ENCODE data around the gene PVR. TPM values are rescaled to one million over a fixed set of nuclear protein-coding genes. Genes with fewer than 3 reads are reported as not detected.

PVR gene
- polyA plus RNA-seq, 1 of the 3 experiments (the other 2 are of a cell fraction): 90.8 TPM

DNA sequence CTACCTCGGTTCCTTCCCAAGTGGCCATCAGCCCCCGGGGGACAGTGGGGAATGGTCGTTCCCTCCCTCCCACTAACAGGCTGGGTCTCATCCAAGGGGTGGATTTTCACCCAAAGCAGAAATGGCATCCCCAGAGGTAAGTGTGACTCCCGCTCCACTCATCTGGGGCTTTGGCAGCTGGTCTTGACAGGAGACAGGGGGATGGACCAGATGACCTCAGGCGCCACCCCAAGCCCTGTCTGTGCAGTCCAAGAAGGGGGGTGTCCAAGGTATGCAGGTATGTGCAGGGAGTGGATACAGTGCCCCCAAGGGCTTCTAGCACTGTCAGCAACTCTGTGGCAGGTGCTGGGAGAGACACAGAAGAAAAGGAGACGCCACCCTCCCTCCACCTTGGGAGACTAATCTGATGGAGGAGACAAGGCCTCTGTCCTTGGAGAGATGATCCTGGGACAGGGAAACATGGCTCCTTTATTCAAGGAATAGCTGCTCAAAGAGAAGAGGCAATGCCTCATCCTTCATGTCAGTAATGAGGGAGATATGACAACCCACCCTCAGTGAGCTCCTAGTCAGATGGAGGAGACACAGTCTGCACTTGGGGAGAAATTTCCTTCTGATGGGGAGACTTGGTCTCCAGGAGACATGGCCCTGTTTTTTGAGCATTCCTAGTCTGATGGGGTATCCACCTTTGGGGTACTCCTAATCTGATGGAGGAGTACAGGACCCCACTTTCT lies 63.0 kb downstream of the PVR start:
- Histone ChIP-seq H3K27me3 (ENCODE audit: insufficient read depth) (no peaks in the 10 kb centered on the region), H4K20me1 (ENCODE audit: insufficient read depth) (no peaks in the 10 kb centered on the region), H2AFZ (ENCODE audit: low read depth) (no peak overlapping the region), H3K4me3 (ENCODE audit: low read depth in 2 of 2, low read length in 1 of 2) (no peak overlapping the region), H3K9ac (no peak overlapping the region), H3K9me2 (no peaks in the 10 kb centered on the region), H3K36me3 (replicated peaks in 1 of 2; ENCODE audit: control insufficient read depth in 1 of 2, insufficient read depth in 2 of 2, low read length in 1 of 2) (no peaks in the 10 kb centered on the region), H3K79me2 (ENCODE audit: insufficient read depth) (no peaks in the 10 kb centered on the region), H3F3A (replicated peaks; ENCODE audit: insufficient read depth) (peaks cover 6% of the 10 kb centered on the region), H3K9me3 (no peaks in the 10 kb centered on the region), H3K4me2 (no peak overlapping the region), H3K4me1 (ENCODE audit: control insufficient read depth in 1 of 2, insufficient read depth in 2 of 2, low read depth in 1 of 2, low read length in 1 of 2) (no peaks in the 10 kb centered on the region), H3K27ac (ENCODE audit: low read depth in 2 of 2, low read length in 1 of 2) (no peak overlapping the region)
- TF ChIP-seq CHD2 (IDR thresholded peaks at IDR 0.05; ENCODE audit: low read length, partially characterized antibody): no peak
- TF ChIP-seq RXRA (IDR thresholded peaks at IDR 0.05; ENCODE audit: borderline replicate concordance, low read depth): no peak
- TF ChIP-seq, protein P1, sequence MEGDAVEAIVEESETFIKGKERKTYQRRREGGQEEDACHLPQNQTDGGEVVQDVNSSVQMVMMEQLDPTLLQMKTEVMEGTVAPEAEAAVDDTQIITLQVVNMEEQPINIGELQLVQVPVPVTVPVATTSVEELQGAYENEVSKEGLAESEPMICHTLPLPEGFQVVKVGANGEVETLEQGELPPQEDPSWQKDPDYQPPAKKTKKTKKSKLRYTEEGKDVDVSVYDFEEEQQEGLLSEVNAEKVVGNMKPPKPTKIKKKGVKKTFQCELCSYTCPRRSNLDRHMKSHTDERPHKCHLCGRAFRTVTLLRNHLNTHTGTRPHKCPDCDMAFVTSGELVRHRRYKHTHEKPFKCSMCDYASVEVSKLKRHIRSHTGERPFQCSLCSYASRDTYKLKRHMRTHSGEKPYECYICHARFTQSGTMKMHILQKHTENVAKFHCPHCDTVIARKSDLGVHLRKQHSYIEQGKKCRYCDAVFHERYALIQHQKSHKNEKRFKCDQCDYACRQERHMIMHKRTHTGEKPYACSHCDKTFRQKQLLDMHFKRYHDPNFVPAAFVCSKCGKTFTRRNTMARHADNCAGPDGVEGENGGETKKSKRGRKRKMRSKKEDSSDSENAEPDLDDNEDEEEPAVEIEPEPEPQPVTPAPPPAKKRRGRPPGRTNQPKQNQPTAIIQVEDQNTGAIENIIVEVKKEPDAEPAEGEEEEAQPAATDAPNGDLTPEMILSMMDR (IDR thresholded peaks at IDR 0.05): no peak
- TF ChIP-seq, protein P2, sequence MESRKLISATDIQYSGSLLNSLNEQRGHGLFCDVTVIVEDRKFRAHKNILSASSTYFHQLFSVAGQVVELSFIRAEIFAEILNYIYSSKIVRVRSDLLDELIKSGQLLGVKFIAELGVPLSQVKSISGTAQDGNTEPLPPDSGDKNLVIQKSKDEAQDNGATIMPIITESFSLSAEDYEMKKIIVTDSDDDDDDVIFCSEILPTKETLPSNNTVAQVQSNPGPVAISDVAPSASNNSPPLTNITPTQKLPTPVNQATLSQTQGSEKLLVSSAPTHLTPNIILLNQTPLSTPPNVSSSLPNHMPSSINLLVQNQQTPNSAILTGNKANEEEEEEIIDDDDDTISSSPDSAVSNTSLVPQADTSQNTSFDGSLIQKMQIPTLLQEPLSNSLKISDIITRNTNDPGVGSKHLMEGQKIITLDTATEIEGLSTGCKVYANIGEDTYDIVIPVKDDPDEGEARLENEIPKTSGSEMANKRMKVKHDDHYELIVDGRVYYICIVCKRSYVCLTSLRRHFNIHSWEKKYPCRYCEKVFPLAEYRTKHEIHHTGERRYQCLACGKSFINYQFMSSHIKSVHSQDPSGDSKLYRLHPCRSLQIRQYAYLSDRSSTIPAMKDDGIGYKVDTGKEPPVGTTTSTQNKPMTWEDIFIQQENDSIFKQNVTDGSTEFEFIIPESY (IDR thresholded peaks at IDR 0.05; ENCODE audit: borderline replicate concordance, low read depth): no peak
- TF ChIP-seq FOSL2 (IDR thresholded peaks at IDR 0.05; ENCODE audit: borderline replicate concordance, low read depth): no peak
- TF ChIP-seq TAF1 (IDR thresholded peaks at IDR 0.05; ENCODE audit: borderline replicate concordance, low read depth, low read length): no peak
- no peak for TF ChIP-seq RCOR1 (IDR thresholded peaks at IDR 0.05; ENCODE audit: low read length)
- no peak for TF ChIP-seq ELF1 (IDR thresholded peaks at IDR 0.05)
- no peak for TF ChIP-seq RAD21 (IDR thresholded peaks at IDR 0.05; ENCODE audit: low read length)
- no peak for TF ChIP-seq YY1 (IDR thresholded peaks at IDR 0.05; ENCODE audit: low read depth)
- TF ChIP-seq RFX5 (IDR thresholded peaks at IDR 0.05; ENCODE audit: low read length): no peak
- TF ChIP-seq SIN3A (IDR thresholded peaks at IDR 0.05; ENCODE audit: borderline replicate concordance, low read depth, low read length): no peak
- TF ChIP-seq, protein P3, sequence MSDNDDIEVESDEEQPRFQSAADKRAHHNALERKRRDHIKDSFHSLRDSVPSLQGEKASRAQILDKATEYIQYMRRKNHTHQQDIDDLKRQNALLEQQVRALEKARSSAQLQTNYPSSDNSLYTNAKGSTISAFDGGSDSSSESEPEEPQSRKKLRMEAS (IDR thresholded peaks at IDR 0.05; ENCODE audit: low read depth): no peak
- no peak for TF ChIP-seq POLR2AphosphoS5 (IDR thresholded peaks at IDR 0.05; ENCODE audit: low read depth, low read length)
- TF ChIP-seq, protein P4, sequence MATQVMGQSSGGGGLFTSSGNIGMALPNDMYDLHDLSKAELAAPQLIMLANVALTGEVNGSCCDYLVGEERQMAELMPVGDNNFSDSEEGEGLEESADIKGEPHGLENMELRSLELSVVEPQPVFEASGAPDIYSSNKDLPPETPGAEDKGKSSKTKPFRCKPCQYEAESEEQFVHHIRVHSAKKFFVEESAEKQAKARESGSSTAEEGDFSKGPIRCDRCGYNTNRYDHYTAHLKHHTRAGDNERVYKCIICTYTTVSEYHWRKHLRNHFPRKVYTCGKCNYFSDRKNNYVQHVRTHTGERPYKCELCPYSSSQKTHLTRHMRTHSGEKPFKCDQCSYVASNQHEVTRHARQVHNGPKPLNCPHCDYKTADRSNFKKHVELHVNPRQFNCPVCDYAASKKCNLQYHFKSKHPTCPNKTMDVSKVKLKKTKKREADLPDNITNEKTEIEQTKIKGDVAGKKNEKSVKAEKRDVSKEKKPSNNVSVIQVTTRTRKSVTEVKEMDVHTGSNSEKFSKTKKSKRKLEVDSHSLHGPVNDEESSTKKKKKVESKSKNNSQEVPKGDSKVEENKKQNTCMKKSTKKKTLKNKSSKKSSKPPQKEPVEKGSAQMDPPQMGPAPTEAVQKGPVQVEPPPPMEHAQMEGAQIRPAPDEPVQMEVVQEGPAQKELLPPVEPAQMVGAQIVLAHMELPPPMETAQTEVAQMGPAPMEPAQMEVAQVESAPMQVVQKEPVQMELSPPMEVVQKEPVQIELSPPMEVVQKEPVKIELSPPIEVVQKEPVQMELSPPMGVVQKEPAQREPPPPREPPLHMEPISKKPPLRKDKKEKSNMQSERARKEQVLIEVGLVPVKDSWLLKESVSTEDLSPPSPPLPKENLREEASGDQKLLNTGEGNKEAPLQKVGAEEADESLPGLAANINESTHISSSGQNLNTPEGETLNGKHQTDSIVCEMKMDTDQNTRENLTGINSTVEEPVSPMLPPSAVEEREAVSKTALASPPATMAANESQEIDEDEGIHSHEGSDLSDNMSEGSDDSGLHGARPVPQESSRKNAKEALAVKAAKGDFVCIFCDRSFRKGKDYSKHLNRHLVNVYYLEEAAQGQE (IDR thresholded peaks at IDR 0.05; ENCODE audit: low read depth, low read length): no peak
- TF ChIP-seq MEF2A (IDR thresholded peaks at IDR 0.05; ENCODE audit: borderline replicate concordance, low read depth): no peak
- ChIA-PET POLR2A (no interaction called here), CTCF (interaction anchor here (0.6 to 3.7 kb wide), 5 partner anchors 17 to 136 kb away, joined by 3 to 20 read pairs (median 4); no protein-coding TSS in a partner anchor)
- DNase-seq: no peak
- 58% methylated on average over 5 of the region's 6 CpGs for WGBS (ENCODE audit: low lambda C conversion rate)

All from SK-N-SH (cell line).